ENCODE measurements around the gene ADRA2B.
"Not testable (repeated sequence)": the region's sequence is repeated elsewhere in the genome, so short reads cannot be mapped to it uniquely, and the experiment has no call there.

Gene ADRA2B

DNA sequence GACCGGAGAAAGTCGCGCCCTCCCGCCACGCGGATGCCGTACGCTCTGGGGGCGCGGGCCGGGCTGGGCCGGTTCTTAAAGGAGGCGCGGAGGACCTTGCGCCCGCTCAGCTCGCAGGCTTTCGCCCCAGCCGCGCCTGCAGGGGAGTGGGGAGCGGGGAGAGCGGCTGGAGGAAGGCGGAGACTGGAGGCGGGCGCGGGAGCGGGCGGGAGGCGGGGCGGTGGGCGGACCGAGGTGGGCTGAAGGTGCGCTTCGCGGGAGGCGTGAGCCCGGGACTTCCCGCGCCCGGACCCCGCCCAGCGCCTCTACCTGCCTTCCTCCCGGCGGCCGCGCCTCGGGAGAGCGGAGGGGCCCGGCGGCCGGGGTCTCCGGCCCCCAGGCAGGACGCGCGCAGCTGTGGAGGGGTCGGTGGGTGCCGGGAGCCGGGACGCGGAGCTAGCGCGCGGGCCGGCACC, at the start of gene ADRA2B:
Gene ADRA2B, minus strand, starts transcription at position 148 of the 455 bp plus-strand sequence. CDS start 422 bp downstream, outside the sequence.
- Histone ChIP-seq H3K27ac (ENCODE audit: low read length) (no peak within 1 kb of the TSS), H3K4me3 (ENCODE audit: low read length in 2 of 2) (peak within 1 kb of the TSS in 1 of 2 donors; percentile 57), H3K4me1 (ENCODE audit: control insufficient read depth, insufficient read depth, low read length) (peaks cover 4% of the 10 kb centered on the region), H3K27me3 (ENCODE audit: control insufficient read depth in 1 of 2, insufficient read depth in 2 of 2, low read length in 2 of 2) (peaks cover 25 to 37% of the 10 kb centered on the region in 2 donors), H3K9ac (ENCODE audit: low read length in 2 of 2) (no peak within 1 kb of the TSS), H3K9me3 (ENCODE audit: control insufficient read depth in 2 of 2, low read length in 2 of 2) (no peaks in the 10 kb centered on the region), H3K36me3 (ENCODE audit: control insufficient read depth in 2 of 2, insufficient read depth in 2 of 2, low read length in 2 of 2) (no peaks in the 10 kb centered on the region)

DNA sequence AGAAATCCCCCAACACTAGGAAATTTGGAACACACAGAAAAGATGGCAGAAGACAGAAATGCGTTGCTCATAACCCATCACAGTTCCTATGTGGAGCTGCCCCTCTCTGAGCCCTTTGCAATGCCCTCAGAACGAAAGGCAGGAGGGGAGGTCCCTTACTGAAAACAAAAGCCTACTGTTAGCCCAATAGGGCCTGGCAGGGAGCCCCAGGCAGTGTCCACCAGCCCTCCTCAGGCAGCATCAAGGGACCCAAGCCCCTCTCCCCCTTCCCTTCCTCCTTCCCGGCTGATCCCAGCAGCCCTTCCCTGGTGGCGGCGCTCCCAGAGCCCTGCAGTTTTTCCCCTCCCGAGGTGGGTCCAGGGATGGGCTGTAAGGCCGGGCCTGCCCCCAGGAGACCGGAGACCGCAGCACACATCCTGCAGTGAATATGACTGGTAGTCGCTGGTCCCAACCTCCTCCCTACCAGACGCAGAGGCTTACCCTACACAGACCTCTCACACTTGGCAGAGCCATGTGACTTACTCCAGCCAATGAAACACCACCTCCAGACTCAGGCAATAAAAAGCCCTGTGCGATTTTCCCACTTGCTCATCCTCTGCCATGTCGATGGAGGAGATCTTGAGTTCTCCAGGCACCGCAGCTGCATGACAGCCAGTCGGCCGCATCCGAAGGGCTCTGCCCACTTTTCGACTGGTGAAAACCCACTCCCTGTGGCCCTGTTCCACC, 48.3 kb upstream of the ADRA2B start:
- no peak overlapping the region for H3K27ac ChIP-seq (ENCODE audit: low read length)
- H3K4me3 ChIP-seq (ENCODE audit: low read length in 2 of 2): no peak overlapping the region
- no peak overlapping the region for H3K9ac ChIP-seq (ENCODE audit: low read length in 2 of 2)

GRCh38 chr2:96163768-96164429, 47.5 kb upstream of the ADRA2B start:
- H3K9ac ChIP-seq (ENCODE audit: low read length in 2 of 2): no peak overlapping the region
- H3K36me3 ChIP-seq (ENCODE audit: control insufficient read depth in 2 of 2, insufficient read depth in 2 of 2, low read length in 2 of 2): no peaks in the 10 kb centered on the region
- no peak overlapping the region for H3K27ac ChIP-seq (ENCODE audit: low read length)
- peaks cover 0 to 3% of the 10 kb centered on the region in 2 donors for H3K27me3 ChIP-seq (ENCODE audit: control insufficient read depth in 1 of 2, insufficient read depth in 2 of 2, low read length in 2 of 2)
- no peak overlapping the region for H3K4me3 ChIP-seq (ENCODE audit: low read length in 2 of 2)
- H3K9me3 ChIP-seq (ENCODE audit: control insufficient read depth in 2 of 2, low read length in 2 of 2): peaks cover 0 to 3% of the 10 kb centered on the region in 2 donors
- no peaks in the 10 kb centered on the region for H3K4me1 ChIP-seq (ENCODE audit: control insufficient read depth, insufficient read depth, low read length)

More for the DNA sequence above, 48.3 kb upstream of the ADRA2B start:
- Histone ChIP-seq H3K27me3 (ENCODE audit: control insufficient read depth in 1 of 2, insufficient read depth in 2 of 2, low read length in 2 of 2) (peaks cover 0 to 3% of the 10 kb centered on the region in 2 donors), H3K9me3 (ENCODE audit: control insufficient read depth in 2 of 2, low read length in 2 of 2) (peaks cover 0 to 3% of the 10 kb centered on the region in 2 donors), H3K36me3 (ENCODE audit: control insufficient read depth in 2 of 2, insufficient read depth in 2 of 2, low read length in 2 of 2) (no peaks in the 10 kb centered on the region), H3K4me1 (ENCODE audit: control insufficient read depth, insufficient read depth, low read length) (no peaks in the 10 kb centered on the region)

DNA sequence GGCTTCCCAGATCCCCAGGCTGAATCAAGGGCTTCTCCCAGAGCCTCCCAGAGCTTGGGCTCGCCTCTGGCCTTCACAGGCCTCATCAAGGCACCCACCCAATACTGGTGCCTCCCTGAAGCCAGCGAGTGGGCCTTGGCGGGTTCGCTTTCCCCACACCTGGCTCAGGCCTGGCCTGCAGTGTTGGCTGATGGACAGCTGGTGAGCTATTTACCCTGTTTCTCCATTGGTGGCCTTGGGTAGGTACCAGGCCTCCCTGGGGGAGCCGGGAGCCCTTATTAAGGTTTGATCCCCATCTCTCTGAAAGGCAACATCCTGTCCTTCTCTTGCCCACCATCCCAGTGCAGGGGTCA, 47.0 kb upstream of the ADRA2B start:
- H3K4me1 ChIP-seq (ENCODE audit: control insufficient read depth, insufficient read depth, low read length): no peaks in the 10 kb centered on the region
- peaks cover 0 to 3% of the 10 kb centered on the region in 2 donors for H3K9me3 ChIP-seq (ENCODE audit: control insufficient read depth in 2 of 2, low read length in 2 of 2)
- H3K4me3 ChIP-seq (ENCODE audit: low read length in 2 of 2): no peak overlapping the region
- H3K36me3 ChIP-seq (ENCODE audit: control insufficient read depth in 2 of 2, insufficient read depth in 2 of 2, low read length in 2 of 2): no peaks in the 10 kb centered on the region
- no peak overlapping the region for H3K27ac ChIP-seq (ENCODE audit: low read length)
- H3K27me3 ChIP-seq (ENCODE audit: control insufficient read depth in 1 of 2, insufficient read depth in 2 of 2, low read length in 2 of 2): peaks cover 0 to 3% of the 10 kb centered on the region in 2 donors
- no peak overlapping the region for H3K9ac ChIP-seq (ENCODE audit: low read length in 2 of 2)

GRCh38 chr2:96161898-96162297, 45.5 kb upstream of the ADRA2B start:
- Histone ChIP-seq H3K9me3 (ENCODE audit: control insufficient read depth in 2 of 2, low read length in 2 of 2) (peaks cover 0 to 3% of the 10 kb centered on the region in 2 donors), H3K4me1 (ENCODE audit: control insufficient read depth, insufficient read depth, low read length) (no peaks in the 10 kb centered on the region), H3K27me3 (ENCODE audit: control insufficient read depth in 1 of 2, insufficient read depth in 2 of 2, low read length in 2 of 2) (peaks cover 3 to 4% of the 10 kb centered on the region in 2 donors), H3K27ac (ENCODE audit: low read length) (no peak overlapping the region), H3K36me3 (ENCODE audit: control insufficient read depth in 2 of 2, insufficient read depth in 2 of 2, low read length in 2 of 2) (no peaks in the 10 kb centered on the region), H3K9ac (ENCODE audit: low read length in 2 of 2) (no peak overlapping the region), H3K4me3 (ENCODE audit: low read length in 2 of 2) (no peak overlapping the region)

DNA sequence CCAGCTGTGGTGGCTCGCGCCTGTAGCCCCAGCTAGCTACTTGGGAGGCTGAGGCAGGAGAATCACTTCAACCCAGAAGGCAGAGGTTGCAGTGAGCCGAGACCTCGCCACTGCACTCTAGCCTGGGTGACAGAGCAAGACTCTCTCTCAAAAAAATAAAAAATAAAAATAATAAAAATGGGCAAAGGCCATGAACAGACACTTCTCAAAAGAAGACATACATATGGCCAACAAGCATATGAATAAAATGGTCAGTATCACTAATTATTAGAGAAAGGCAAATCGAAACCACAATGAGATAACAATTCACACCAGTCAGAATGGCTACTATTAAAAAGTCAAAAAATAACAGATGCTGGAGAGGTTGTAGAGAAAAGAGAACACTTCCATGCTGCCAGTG, 44.0 kb upstream of the ADRA2B start:
- not testable (repeated sequence) for H3K36me3 ChIP-seq (ENCODE audit: control insufficient read depth in 2 of 2, insufficient read depth in 2 of 2, low read length in 2 of 2); H3K27ac ChIP-seq (ENCODE audit: low read length); H3K4me3 ChIP-seq (ENCODE audit: low read length in 2 of 2); H3K27me3 ChIP-seq (ENCODE audit: control insufficient read depth in 1 of 2, insufficient read depth in 2 of 2, low read length in 2 of 2); H3K9ac ChIP-seq (ENCODE audit: low read length in 2 of 2); H3K9me3 ChIP-seq (ENCODE audit: control insufficient read depth in 2 of 2, low read length in 2 of 2); H3K4me1 ChIP-seq (ENCODE audit: control insufficient read depth, insufficient read depth, low read length)

DNA sequence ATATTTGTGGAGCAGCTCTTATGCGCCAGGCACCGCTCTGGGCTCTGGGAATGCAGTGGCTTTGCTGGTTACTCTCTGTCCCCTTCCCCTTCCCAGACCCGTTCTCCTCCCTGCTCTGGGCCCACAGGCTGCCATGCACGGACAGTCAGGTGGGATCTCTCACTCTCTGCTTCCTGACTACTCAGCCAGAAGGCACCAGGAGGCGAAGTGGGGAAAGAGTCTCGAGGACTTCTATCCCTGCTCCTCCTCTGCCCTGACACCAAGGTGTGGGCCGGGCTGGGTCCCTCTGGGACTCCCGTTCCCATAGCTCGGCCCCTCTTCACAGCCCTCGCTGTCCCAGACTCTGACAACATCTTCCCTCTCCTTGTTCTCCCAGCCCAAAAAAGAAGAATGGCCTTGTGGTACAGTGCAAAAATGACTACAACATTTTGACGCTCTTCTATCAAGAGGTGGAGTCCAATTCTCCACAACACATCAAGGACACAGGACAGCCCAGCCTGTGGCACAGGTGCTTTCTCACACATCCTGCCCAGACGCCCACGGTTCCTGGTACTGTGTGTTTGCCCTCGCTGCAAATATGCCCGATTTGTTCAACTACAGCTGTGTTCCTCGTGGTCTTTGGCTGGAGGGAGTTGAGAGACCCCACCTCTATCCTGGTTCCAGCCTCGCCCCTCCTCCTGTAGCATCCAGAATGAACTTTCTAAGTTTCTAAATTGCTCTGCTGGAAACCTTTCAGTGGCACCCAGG, 42.9 kb upstream of the ADRA2B start:
- no peak overlapping the region for H3K4me3 ChIP-seq (ENCODE audit: low read length in 2 of 2)
- H3K9ac ChIP-seq (ENCODE audit: low read length in 2 of 2): no peak overlapping the region
- H3K27me3 ChIP-seq (ENCODE audit: control insufficient read depth in 1 of 2, insufficient read depth in 2 of 2, low read length in 2 of 2): peaks cover 3 to 4% of the 10 kb centered on the region in 2 donors
- H3K36me3 ChIP-seq (ENCODE audit: control insufficient read depth in 2 of 2, insufficient read depth in 2 of 2, low read length in 2 of 2): no peaks in the 10 kb centered on the region
- peaks cover 0 to 3% of the 10 kb centered on the region in 2 donors for H3K9me3 ChIP-seq (ENCODE audit: control insufficient read depth in 2 of 2, low read length in 2 of 2)
- H3K27ac ChIP-seq (ENCODE audit: low read length): no peak overlapping the region
- no peaks in the 10 kb centered on the region for H3K4me1 ChIP-seq (ENCODE audit: control insufficient read depth, insufficient read depth, low read length)

DNA sequence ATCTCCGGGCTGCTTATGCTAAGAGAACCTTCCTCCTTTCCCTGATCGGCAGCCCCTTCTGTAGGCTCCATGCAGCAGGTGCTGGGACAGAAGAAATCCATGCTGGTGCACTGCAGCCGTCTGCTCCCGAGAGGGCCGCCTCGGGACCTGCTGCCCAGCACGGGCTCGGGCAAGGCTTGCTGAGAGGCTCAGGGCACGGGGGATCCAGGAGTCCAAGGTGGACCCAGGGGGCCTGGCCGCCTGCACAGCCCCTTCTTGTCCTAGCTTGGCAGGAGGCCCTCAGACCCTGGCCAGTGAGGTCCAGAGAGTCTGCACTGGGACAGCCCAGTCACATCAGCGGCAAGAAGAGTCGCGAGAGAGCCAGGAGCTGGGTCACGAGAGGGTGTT, 42.2 kb upstream of the ADRA2B start:
- Histone ChIP-seq H3K27ac (ENCODE audit: low read length) (no peak overlapping the region), H3K4me3 (ENCODE audit: low read length in 2 of 2) (no peak overlapping the region), H3K4me1 (ENCODE audit: control insufficient read depth, insufficient read depth, low read length) (no peaks in the 10 kb centered on the region), H3K9ac (ENCODE audit: low read length in 2 of 2) (no peak overlapping the region), H3K9me3 (ENCODE audit: control insufficient read depth in 2 of 2, low read length in 2 of 2) (peaks cover 0 to 3% of the 10 kb centered on the region in 2 donors), H3K36me3 (ENCODE audit: control insufficient read depth in 2 of 2, insufficient read depth in 2 of 2, low read length in 2 of 2) (no peaks in the 10 kb centered on the region), H3K27me3 (ENCODE audit: control insufficient read depth in 1 of 2, insufficient read depth in 2 of 2, low read length in 2 of 2) (peaks cover 0 to 4% of the 10 kb centered on the region in 2 donors)

DNA sequence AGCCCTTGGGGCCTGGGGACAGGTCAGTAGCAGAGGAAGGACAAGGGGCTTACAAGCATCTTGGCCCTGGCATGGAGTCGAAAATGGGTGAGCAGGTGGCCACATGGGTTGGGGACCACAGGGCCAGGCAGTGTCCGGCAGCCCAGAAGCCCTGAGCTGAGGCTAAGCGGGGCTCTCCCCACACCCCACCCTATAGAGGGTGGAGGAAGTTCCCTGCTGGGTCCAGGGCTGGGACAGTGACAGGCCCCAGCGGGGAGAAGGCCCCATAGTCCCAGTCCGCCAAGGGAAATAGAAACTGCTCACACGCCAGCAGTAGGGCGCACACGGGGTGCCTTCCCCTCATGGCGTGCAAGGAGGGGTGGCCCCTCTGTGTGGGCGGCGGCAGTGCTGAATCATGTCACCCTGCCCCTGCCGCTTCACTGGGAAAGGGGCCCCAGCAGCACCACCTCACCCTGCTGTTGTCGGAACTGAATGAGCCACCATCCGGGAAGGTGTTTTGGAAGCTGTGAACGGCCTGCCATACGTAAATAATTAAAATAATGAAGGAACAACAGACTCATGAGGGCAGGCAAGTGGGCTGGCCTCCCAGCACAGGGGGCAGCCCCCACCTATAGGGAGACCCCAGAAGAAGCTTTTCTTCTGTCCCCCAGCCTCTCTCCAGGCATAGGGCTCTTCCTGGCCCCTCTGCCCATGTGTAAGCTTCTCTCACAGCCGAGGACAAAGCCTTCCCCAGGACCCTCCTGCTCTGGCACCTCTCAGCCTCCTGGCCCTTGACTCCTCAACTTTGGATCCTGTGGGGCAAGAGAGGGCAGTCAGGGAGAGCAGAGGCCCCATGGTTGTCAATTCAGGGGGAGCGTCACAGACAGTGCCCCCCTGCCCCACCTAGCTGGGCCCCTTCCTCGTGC, 41.5 kb upstream of the ADRA2B start:
- Histone ChIP-seq H3K9me3 (ENCODE audit: control insufficient read depth in 2 of 2, low read length in 2 of 2) (peaks cover 0 to 3% of the 10 kb centered on the region in 2 donors), H3K36me3 (ENCODE audit: control insufficient read depth in 2 of 2, insufficient read depth in 2 of 2, low read length in 2 of 2) (no peaks in the 10 kb centered on the region), H3K4me1 (ENCODE audit: control insufficient read depth, insufficient read depth, low read length) (no peaks in the 10 kb centered on the region), H3K4me3 (ENCODE audit: low read length in 2 of 2) (no peak overlapping the region), H3K27me3 (ENCODE audit: control insufficient read depth in 1 of 2, insufficient read depth in 2 of 2, low read length in 2 of 2) (peaks cover 0 to 4% of the 10 kb centered on the region in 2 donors), H3K27ac (ENCODE audit: low read length) (no peak overlapping the region), H3K9ac (ENCODE audit: low read length in 2 of 2) (no peak overlapping the region)
